HEK293 (cell line): ENCODE measurements around the gene FAM163A.

Source experiments
- CTCF ChIA-PET: fragments of 350-600 bp; formaldehyde crosslinking; extraction: SDS; loops from one replicate; lab custom pipeline; 2021; ENCODE audit warnings: antibody characterized with exemption; lab: Yijun Ruan, JAX
- POLR2A ChIA-PET: fragments of 300-600 bp; formaldehyde crosslinking; extraction: SDS; loops from one replicate; lab custom pipeline; 2020; ENCODE audit warnings: antibody characterized with exemption, inconsistent platforms; lab: Yijun Ruan, JAX
- H3K27ac ChIP-seq: fragments of 200-500 bp; sonication (Bioruptor generic); 2 replicates; pipeline ENCODE4 v1.5.1; 2014; ENCODE audit warnings: low read depth, low read length, control low read depth, inconsistent platforms; ENCODE audit errors: extremely low read depth
- H3K36me3 ChIP-seq, 2 experiments: fragments of 200-500 bp in 1 of 2; sonication (Bioruptor generic) in 1 of 2; 1 replicate in 1 of 2; 2 replicates in 1 of 2; pipeline ENCODE4 v1.5.1; 2014 to 2017; ENCODE audit warnings: inconsistent platforms in 2 of 2, low read length in 2 of 2; ENCODE audit not compliant: control insufficient read depth in 2 of 2, insufficient read depth in 1 of 2
- H3K4me1 ChIP-seq: fragments of 200-500 bp; sonication (Bioruptor generic); 2 replicates; pipeline ENCODE4 v1.5.1; 2014; ENCODE audit warnings: mild to moderate bottlenecking, low read length, inconsistent platforms; ENCODE audit not compliant: control insufficient read depth, insufficient read depth
- H3K4me3 ChIP-seq: 2 replicates; pipeline ENCODE4 v1.5.1; 2011; ENCODE audit warnings: low read depth, mild to moderate bottlenecking, control low read depth, low read length, moderate library complexity
- H3K9me3 ChIP-seq: fragments of 200-500 bp; sonication (Bioruptor generic); 2 replicates; pipeline ENCODE4 v1.5.1; 2014; ENCODE audit warnings: low read depth, low read length, inconsistent platforms; ENCODE audit not compliant: control insufficient read depth, insufficient read depth
- ELK4 ChIP-seq: IDR thresholded peaks from 2 replicates; pipeline ENCODE4 v1.6.1; 2011; ENCODE audit warnings: mild to moderate bottlenecking, low read depth, low read length, borderline replicate concordance
- HIC1 ChIP-seq: fragments of 450-650 bp; formaldehyde crosslinking; IDR thresholded peaks from 2 replicates; pipeline ENCODE4 v1.5.1; 2016; ENCODE audit warnings: missing biosample characterization, missing genetic modification characterization
- HOXA7 ChIP-seq: sonication (generic); formaldehyde crosslinking; IDR thresholded peaks from 2 replicates; pipeline ENCODE4 v1.8.1; 2022; ENCODE audit warnings: missing genetic modification reagents, borderline replicate concordance
- HOXC10 ChIP-seq: sonication (generic); formaldehyde crosslinking; IDR thresholded peaks from 2 replicates; pipeline ENCODE4 v1.8.1; 2023; ENCODE audit warnings: mild to moderate bottlenecking, missing genetic modification reagents
- KLF9 ChIP-seq: fragments of 450-650 bp; formaldehyde crosslinking; IDR thresholded peaks from 2 replicates; pipeline ENCODE4 v1.5.1; 2016; ENCODE audit warnings: missing biosample characterization, missing genetic modification characterization, low read depth
- OSR2 ChIP-seq: fragments of 450-650 bp; formaldehyde crosslinking; IDR thresholded peaks from 2 replicates; pipeline ENCODE4 v1.5.1; 2016; ENCODE audit warnings: missing biosample characterization, missing genetic modification characterization
- PRDM4 ChIP-seq: fragments of 450-650 bp; formaldehyde crosslinking; IDR thresholded peaks from 2 replicates; pipeline ENCODE4 v1.5.1; 2017; ENCODE audit warnings: missing biosample characterization, missing genetic modification characterization
- SALL2 ChIP-seq: fragments of 450-650 bp; formaldehyde crosslinking; IDR thresholded peaks from 2 replicates; pipeline ENCODE4 v1.5.0; 2017; ENCODE audit warnings: missing biosample characterization, mild to moderate bottlenecking, missing genetic modification characterization, borderline replicate concordance
- SETDB1 ChIP-seq: IDR thresholded peaks from one replicate; pipeline ENCODE4 v1.6.1; 2017; ENCODE audit warnings: mild to moderate bottlenecking, low read length, moderate library complexity, mixed read lengths; ENCODE audit not compliant: insufficient read length
- ZNF114 ChIP-seq: fragments of 450-650 bp; formaldehyde crosslinking; IDR thresholded peaks from 2 replicates; pipeline ENCODE4 v1.5.0; 2017; ENCODE audit warnings: missing biosample characterization, missing genetic modification characterization
- ZNF2 ChIP-seq: fragments of 450-650 bp; formaldehyde crosslinking; IDR thresholded peaks from 2 replicates; pipeline ENCODE4 v1.5.1; 2016; ENCODE audit warnings: missing biosample characterization, missing genetic modification characterization
- ZNF274 ChIP-seq, 2 experiments: fragments of 200-500 bp in 1 of 2; fragments of 450-650 bp in 1 of 2; sonication (Bioruptor generic) in 1 of 2; formaldehyde crosslinking in 1 of 2; IDR thresholded peaks; 2 replicates each; pipeline versions ENCODE4 v1.5.1 to v1.6.1; 2014 to 2016; ENCODE audit warnings: borderline replicate concordance in 1 of 2, inconsistent platforms in 1 of 2, low read length in 1 of 2, missing biosample characterization in 1 of 2, missing genetic modification characterization in 1 of 2
- ZNF37A ChIP-seq: fragments of 450-650 bp; IDR thresholded peaks from 2 replicates; pipeline ENCODE4 v1.5.1; 2018; ENCODE audit warnings: missing biosample characterization, missing genetic modification characterization
- ZNF394 ChIP-seq: fragments of 450-650 bp; formaldehyde crosslinking; IDR thresholded peaks from 2 replicates; pipeline ENCODE4 v1.5.1; 2016; ENCODE audit warnings: missing biosample characterization, missing genetic modification characterization, mild to moderate bottlenecking, moderate library complexity, borderline replicate concordance
- ZNF529 ChIP-seq: fragments of 450-650 bp; formaldehyde crosslinking; IDR thresholded peaks from 2 replicates; pipeline ENCODE4 v1.5.1; 2017; ENCODE audit warnings: missing genetic modification characterization, missing biosample characterization; ENCODE audit not compliant: insufficient replicate concordance
- ZNF544 ChIP-seq: fragments of 450-650 bp; formaldehyde crosslinking; IDR thresholded peaks from 2 replicates; pipeline ENCODE4 v1.5.0; 2017; ENCODE audit warnings: missing biosample characterization, missing genetic modification characterization
- ZNF555 ChIP-seq: fragments of 450-650 bp; formaldehyde crosslinking; conservative IDR thresholded peaks from 2 replicates; pipeline ENCODE4 v1.5.1; 2017; ENCODE audit warnings: missing biosample characterization, mild to moderate bottlenecking, missing genetic modification characterization, inconsistent platforms
- ZNF585B ChIP-seq: fragments of 450-650 bp; formaldehyde crosslinking; IDR thresholded peaks from 2 replicates; pipeline ENCODE4 v1.5.1; 2016; ENCODE audit warnings: missing biosample characterization, missing genetic modification characterization
- ZNF600 ChIP-seq: fragments of 450-650 bp; formaldehyde crosslinking; IDR thresholded peaks from 2 replicates; pipeline ENCODE4 v1.5.1; 2016; ENCODE audit warnings: missing biosample characterization, missing genetic modification characterization
- ZNF610 ChIP-seq: fragments of 450-650 bp; formaldehyde crosslinking; IDR thresholded peaks from 2 replicates; pipeline ENCODE4 v1.5.1; 2016; ENCODE audit warnings: missing biosample characterization, missing genetic modification characterization, borderline replicate concordance
- ZNF626 ChIP-seq: fragments of 450-650 bp; sonication (Bioruptor Pico); formaldehyde crosslinking; IDR thresholded peaks from 2 replicates; pipeline ENCODE4 v1.5.1; 2018; ENCODE audit warnings: missing biosample characterization, missing genetic modification characterization, inconsistent platforms
- ZNF692 ChIP-seq: fragments of 450-650 bp; formaldehyde crosslinking; IDR thresholded peaks from 2 replicates; pipeline ENCODE4 v1.5.1; 2016; ENCODE audit warnings: missing biosample characterization, missing genetic modification characterization
- ZNF843 ChIP-seq: fragments of 450-650 bp; formaldehyde crosslinking; IDR thresholded peaks from 2 replicates; pipeline ENCODE4 v1.5.1; 2016; ENCODE audit warnings: missing biosample characterization, missing genetic modification characterization
- ZSCAN18 ChIP-seq: fragments of 450-650 bp; formaldehyde crosslinking; IDR thresholded peaks from 2 replicates; pipeline ENCODE4 v1.5.1; 2016; ENCODE audit warnings: missing biosample characterization, missing genetic modification characterization

FAM163A gene

DNA sequence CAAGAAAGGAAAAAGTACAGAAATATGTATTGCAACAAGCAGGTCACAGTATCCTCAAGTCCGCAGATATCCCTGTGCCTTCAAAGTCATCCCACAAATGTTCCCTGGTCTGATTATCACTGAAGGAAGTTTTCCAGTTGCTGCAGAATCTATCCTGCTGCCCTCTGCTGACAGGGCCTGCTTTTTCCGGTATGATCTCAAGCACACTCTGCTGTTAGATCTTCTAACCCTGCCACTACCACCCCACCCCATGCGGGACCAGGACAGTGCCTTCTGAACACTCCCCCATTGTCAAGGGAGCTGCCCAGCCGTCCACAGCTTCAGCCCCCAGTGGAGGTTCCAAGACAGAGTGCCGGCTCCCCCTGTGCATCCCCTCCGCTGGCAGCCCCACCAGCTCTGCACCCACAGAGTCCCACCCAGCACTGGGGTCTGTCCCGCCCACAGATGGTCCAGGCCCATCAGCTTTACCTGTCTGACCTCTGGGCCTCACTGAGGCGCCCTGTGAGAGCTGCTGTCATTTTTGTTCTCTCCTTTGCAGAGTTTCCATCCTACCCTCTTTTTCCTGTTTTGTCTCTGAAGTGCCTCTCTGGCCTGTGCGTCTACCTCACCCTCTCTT, 27.9 kb downstream of the FAM163A start (continued):
- no peak for TF ChIP-seq SETDB1
- no peak for TF ChIP-seq HOXC10
- TF ChIP-seq ZNF114 (tag by site-specific recombination) = no peak

- TF ChIP-seq ZNF585B (tag by site-specific recombination) (no peak), ZNF529 (tag by site-specific recombination) (peak; percentile 94), ZNF626 (tag by site-specific recombination) (no peak)
- Histone ChIP-seq H3K4me3 (no peak overlapping the region), H3K36me3 (no peaks in the 10 kb centered on the region), H3K9me3 (no peaks in the 10 kb centered on the region), H3K4me1 (no peaks in the 10 kb centered on the region), H3K27ac (no peak overlapping the region)
- POLR2A ChIA-PET = no interaction called here
- CTCF ChIA-PET = interaction anchor here (0.7 to 3.4 kb wide), 3 partner anchors 37 to 576 kb away, joined by 4 to 17 read pairs (median 11); no protein-coding TSS in a partner anchor
Observed at GRCh38 chr1:179773264-179773663, 30.2 kb downstream of the FAM163A start.

GRCh38 chr1:179774000-179774399, 30.9 kb downstream of the FAM163A start:
- Histone ChIP-seq H3K4me3 (no peak overlapping the region), H3K9me3 (no peaks in the 10 kb centered on the region), H3K4me1 (no peaks in the 10 kb centered on the region), H3K27ac (no peak overlapping the region), H3K36me3 (no peaks in the 10 kb centered on the region)
- ChIA-PET CTCF (interaction anchor here (0.7 to 3.4 kb wide), 3 partner anchors 36 to 576 kb away, joined by 4 to 17 read pairs (median 5); no protein-coding TSS in a partner anchor), POLR2A (no interaction called here)
- no peak for TF ChIP-seq HIC1 (tag by site-specific recombination)
- TF ChIP-seq ZNF843 (tag by site-specific recombination) = no peak
- no peak for TF ChIP-seq ZNF555 (tag by site-specific recombination)
- no peak for TF ChIP-seq OSR2 (tag by site-specific recombination)
- TF ChIP-seq ELK4 = no peak
- no peak for TF ChIP-seq PRDM4 (tag by site-specific recombination)
- no peak for TF ChIP-seq ZNF692 (tag by site-specific recombination)
- TF ChIP-seq ZNF394 = no peak
- no peak for TF ChIP-seq ZNF37A (tag by site-specific recombination)
- no peak for TF ChIP-seq ZNF274 (IDR thresholded peaks at IDR 0.05; ENCODE audit: low read length)
- TF ChIP-seq ZNF274 (tag by site-specific recombination; IDR thresholded peaks at IDR 0.05; ENCODE audit: borderline replicate concordance) = no peak
- TF ChIP-seq HOXA7 (CRISPR knock-in tag) = no peak
- TF ChIP-seq ZNF544 = no peak
- no peak for TF ChIP-seq KLF9 (tag by site-specific recombination)
- no peak for TF ChIP-seq ZNF600 (tag by site-specific recombination)
- no peak for TF ChIP-seq ZSCAN18 (tag by site-specific recombination)
- no peak for TF ChIP-seq ZNF610
- TF ChIP-seq ZNF2 (tag by site-specific recombination) = no peak
- no peak for TF ChIP-seq SALL2 (tag by site-specific recombination)
